ENCODE results near the gene BTRC.

Gene BTRC

GRCh38 chr10:101389986-101390531, 36.1 kb downstream of the BTRC start:
- Histone ChIP-seq H3K9me2 (replicated peaks; ENCODE audit: insufficient read depth, low read length) (no peaks in the 10 kb centered on the region), H3K36me3 (ENCODE audit: low read length) (no peaks in the 10 kb centered on the region), H3K4me2 (ENCODE audit: low read depth, low read length, poor library complexity, severe bottlenecking) (no peak overlapping the region), H3K79me2 (ENCODE audit: insufficient read depth, low read length) (no peaks in the 10 kb centered on the region), H3K27ac (ENCODE audit: low read depth, low read length) (no peak overlapping the region), H3K27me3 (ENCODE audit: low read length) (no peaks in the 10 kb centered on the region), H3K9me3 (ENCODE audit: insufficient read depth, low read length) (no peaks in the 10 kb centered on the region), H4K20me1 (ENCODE audit: low read depth, low read length) (no peaks in the 10 kb centered on the region), H3F3A (ENCODE audit: insufficient read depth) (no peaks in the 10 kb centered on the region), H3K9ac (ENCODE audit: low read length) (no peak overlapping the region), H3K4me3 (ENCODE audit: insufficient read depth, low read length, poor library complexity, severe bottlenecking) (no peak overlapping the region), H2AFZ (ENCODE audit: low read depth, low read length, severe bottlenecking) (no peak overlapping the region)
- no peak for TF ChIP-seq EZH2phosphoT487 (conservative IDR thresholded peaks at IDR 0.05; ENCODE audit: low read length)
- TF ChIP-seq, protein P1, sequence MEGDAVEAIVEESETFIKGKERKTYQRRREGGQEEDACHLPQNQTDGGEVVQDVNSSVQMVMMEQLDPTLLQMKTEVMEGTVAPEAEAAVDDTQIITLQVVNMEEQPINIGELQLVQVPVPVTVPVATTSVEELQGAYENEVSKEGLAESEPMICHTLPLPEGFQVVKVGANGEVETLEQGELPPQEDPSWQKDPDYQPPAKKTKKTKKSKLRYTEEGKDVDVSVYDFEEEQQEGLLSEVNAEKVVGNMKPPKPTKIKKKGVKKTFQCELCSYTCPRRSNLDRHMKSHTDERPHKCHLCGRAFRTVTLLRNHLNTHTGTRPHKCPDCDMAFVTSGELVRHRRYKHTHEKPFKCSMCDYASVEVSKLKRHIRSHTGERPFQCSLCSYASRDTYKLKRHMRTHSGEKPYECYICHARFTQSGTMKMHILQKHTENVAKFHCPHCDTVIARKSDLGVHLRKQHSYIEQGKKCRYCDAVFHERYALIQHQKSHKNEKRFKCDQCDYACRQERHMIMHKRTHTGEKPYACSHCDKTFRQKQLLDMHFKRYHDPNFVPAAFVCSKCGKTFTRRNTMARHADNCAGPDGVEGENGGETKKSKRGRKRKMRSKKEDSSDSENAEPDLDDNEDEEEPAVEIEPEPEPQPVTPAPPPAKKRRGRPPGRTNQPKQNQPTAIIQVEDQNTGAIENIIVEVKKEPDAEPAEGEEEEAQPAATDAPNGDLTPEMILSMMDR (IDR thresholded peaks at IDR 0.05; ENCODE audit: insufficient read depth, low read length, poor library complexity, severe bottlenecking), result no peak

DNA sequence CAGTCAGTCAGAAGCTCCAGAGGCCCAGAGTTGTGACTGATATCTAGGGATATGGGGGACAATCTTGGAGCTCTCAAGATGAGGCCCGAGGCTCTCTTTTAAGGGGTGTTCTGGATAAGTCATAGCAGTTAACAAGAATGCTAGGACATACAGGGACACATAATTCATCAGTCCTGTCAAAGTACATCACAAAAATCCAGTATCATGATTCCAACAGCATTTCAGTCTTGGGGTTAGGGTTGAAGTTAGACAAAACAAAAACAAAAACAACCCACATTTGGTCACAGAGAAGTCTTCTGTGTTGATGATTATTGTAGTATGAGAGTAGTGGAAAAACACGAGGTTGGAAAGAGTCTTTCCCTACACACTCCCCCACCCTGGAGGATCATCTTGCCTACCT, 39.4 kb downstream of the BTRC start:
- H3K9ac ChIP-seq (ENCODE audit: low read length), result no peak overlapping the region
- H3K79me2 ChIP-seq (ENCODE audit: insufficient read depth, low read length), result no peaks in the 10 kb centered on the region
- no peak overlapping the region for H3K4me2 ChIP-seq (ENCODE audit: low read depth, low read length, poor library complexity, severe bottlenecking)
- H3K4me3 ChIP-seq (ENCODE audit: insufficient read depth, low read length, poor library complexity, severe bottlenecking), result no peak overlapping the region
- H3F3A ChIP-seq (ENCODE audit: insufficient read depth), result no peaks in the 10 kb centered on the region; the same call in 1 of the 2 replicates
- no peaks in the 10 kb centered on the region for H3K9me2 ChIP-seq (replicated peaks; ENCODE audit: insufficient read depth, low read length)
- H3K27ac ChIP-seq (ENCODE audit: low read depth, low read length), result no peak overlapping the region
- no peak overlapping the region for H2AFZ ChIP-seq (ENCODE audit: low read depth, low read length, severe bottlenecking)
- no peaks in the 10 kb centered on the region for H4K20me1 ChIP-seq (ENCODE audit: low read depth, low read length)
- no peaks in the 10 kb centered on the region for H3K27me3 ChIP-seq (ENCODE audit: low read length)
- H3K36me3 ChIP-seq (ENCODE audit: low read length), result no peaks in the 10 kb centered on the region
- H3K9me3 ChIP-seq (ENCODE audit: insufficient read depth, low read length), result no peaks in the 10 kb centered on the region
- TF ChIP-seq EZH2phosphoT487 (conservative IDR thresholded peaks at IDR 0.05; ENCODE audit: low read length), result no peak
- TF ChIP-seq, protein P1 (IDR thresholded peaks at IDR 0.05; ENCODE audit: insufficient read depth, low read length, poor library complexity, severe bottlenecking), result no peak

GRCh38 chr10:101394524-101395133, 40.7 kb downstream of the BTRC start:
- no peak for TF ChIP-seq EZH2phosphoT487 (conservative IDR thresholded peaks at IDR 0.05; ENCODE audit: low read length)
- TF ChIP-seq, protein P1 (IDR thresholded peaks at IDR 0.05; ENCODE audit: insufficient read depth, low read length, poor library complexity, severe bottlenecking), result no peak
- H3K27ac ChIP-seq (ENCODE audit: low read depth, low read length), result no peak overlapping the region
- H3K27me3 ChIP-seq (ENCODE audit: low read length), result no peaks in the 10 kb centered on the region
- no peaks in the 10 kb centered on the region for H3K9me2 ChIP-seq (replicated peaks; ENCODE audit: insufficient read depth, low read length)
- no peaks in the 10 kb centered on the region for H3K9me3 ChIP-seq (ENCODE audit: insufficient read depth, low read length)
- H3K9ac ChIP-seq (ENCODE audit: low read length), result no peak overlapping the region
- H3K36me3 ChIP-seq (ENCODE audit: low read length), result no peaks in the 10 kb centered on the region
- H2AFZ ChIP-seq (ENCODE audit: low read depth, low read length, severe bottlenecking), result no peak overlapping the region
- H3K4me3 ChIP-seq (ENCODE audit: insufficient read depth, low read length, poor library complexity, severe bottlenecking), result no peak overlapping the region
- no peak overlapping the region for H3K4me2 ChIP-seq (ENCODE audit: low read depth, low read length, poor library complexity, severe bottlenecking)
- H3F3A ChIP-seq (ENCODE audit: insufficient read depth), result no peaks in the 10 kb centered on the region; the same call in 1 of the 2 replicates
- no peaks in the 10 kb centered on the region for H3K79me2 ChIP-seq (ENCODE audit: insufficient read depth, low read length)
- H4K20me1 ChIP-seq (ENCODE audit: low read depth, low read length), result no peaks in the 10 kb centered on the region
